HCT116 (cell line): Measurements from ENCODE around the gene C11orf98. TPM values are rescaled to one million over a fixed set of nuclear protein-coding genes. Genes with fewer than 3 reads are reported as not detected.
"Not testable (repeated sequence)": the region's sequence is repeated elsewhere in the genome, so short reads cannot be mapped to it uniquely, and the experiment has no call there.

Experiments used
- ATAC-seq: fragments of 200-7000 bp; cut with Tn5 transposase; 2 replicates; pipeline ENCODE4 v1.9.1; 2020; ENCODE audit warnings: mild to moderate bottlenecking, moderate library complexity
- BruUV-seq: library from RNA; stranded (reverse); fragments of 400-500 nt; replicated peaks from 2 replicates; lab custom pipeline; 2021; lab: Mats Ljungman, UMichigan
- CTCF ChIA-PET: fragments of 300-600 bp; sonication (Branson Sonifier 250); formaldehyde crosslinking; loops from one replicate; lab custom pipeline; 2021; ENCODE audit warnings: antibody characterized with exemption; lab: Charles Lee
- POLR2A ChIA-PET: fragments of 300-600, 350-600 bp; sonication (Branson Sonifier 250); formaldehyde crosslinking; loops from one replicate; lab custom pipeline; 2021; ENCODE audit warnings: antibody characterized with exemption; lab: Charles Lee
- RAD21 ChIA-PET, 2 experiments: fragments of 300-600 bp; sonication (Branson Sonifier 250); formaldehyde crosslinking; loops; one replicate each; lab custom pipeline; 2023; ENCODE audit warnings: low total read pairs in 2 of 2; ENCODE audit not compliant: uncharacterized antibody in 2 of 2, unreplicated experiment in 2 of 2, low non-redundant PET in 1 of 2; lab: Charles Lee
- DNase-seq: peaks from one replicate; pipeline ENCODE4 v3.0.0-alpha.2; 2010; ENCODE audit warnings: low read depth, low spot score
- H2AFZ ChIP-seq: fragments of 200-600 bp; shearing (Covaris generic), sonication (generic); 2 replicates; pipeline ENCODE4 v1.6.1; 2017; ENCODE audit warnings: low read depth, mixed run types, mixed read lengths, antibody characterized with exemption, low read length; ENCODE audit not compliant: poor library complexity, severe bottlenecking
- H3K27ac ChIP-seq: 2 replicates; pipeline ENCODE4 v1.5.1; 2012; ENCODE audit warnings: low read depth, low read length
- H3K27me3 ChIP-seq: fragments of 200-600 bp; sonication (generic); 2 replicates; pipeline ENCODE4 v1.6.1; 2016; ENCODE audit warnings: mixed run types, low read length, mixed read lengths; ENCODE audit not compliant: insufficient read depth
- H3K36me3 ChIP-seq, 2 experiments: fragments of 200-500 bp in 1 of 2; fragments of 200-600 bp in 1 of 2; sonication (Bioruptor generic) in 1 of 2; sonication (generic) in 1 of 2; 2 replicates each; pipeline versions ENCODE4 v1.5.1 to v1.6.1; 2014 to 2016; ENCODE audit warnings: low read length in 2 of 2, inconsistent platforms in 1 of 2, mixed read lengths in 1 of 2, mixed run types in 1 of 2; ENCODE audit not compliant: insufficient read depth in 2 of 2, control insufficient read depth in 1 of 2
- H3K4me1 ChIP-seq, 2 experiments: fragments of 200-600 bp in 1 of 2; sonication (generic) in 1 of 2; 2 replicates each; pipeline versions ENCODE4 v1.5.1 to v1.6.1; 2012 to 2017; ENCODE audit warnings: low read length in 2 of 2, inconsistent platforms in 1 of 2, mild to moderate bottlenecking in 1 of 2, mixed read lengths in 1 of 2, mixed run types in 1 of 2, moderate library complexity in 1 of 2; ENCODE audit not compliant: insufficient read depth in 2 of 2, control insufficient read depth in 1 of 2
- H3K4me2 ChIP-seq: fragments of 200-600 bp; sonication (generic); 2 replicates; pipeline ENCODE4 v1.6.1; 2017; ENCODE audit warnings: mixed run types, low read length, mixed read lengths
- H3K4me3 ChIP-seq, 2 experiments: fragments of 200-600 bp in 1 of 2; sonication (generic) in 1 of 2; replicated peaks in 1 of 2; 2 replicates each; pipeline ENCODE4 v1.5.1; 2011 to 2016; ENCODE audit warnings: low read length in 2 of 2, control low read depth in 1 of 2, low read depth in 1 of 2, mild to moderate bottlenecking in 1 of 2, mixed read lengths in 1 of 2, mixed run types in 1 of 2
- H3K79me2 ChIP-seq: fragments of 200-600 bp; sonication (generic); 2 replicates; pipeline ENCODE4 v1.6.1; 2017; ENCODE audit warnings: mild to moderate bottlenecking, mixed run types, low read length, moderate library complexity, mixed read lengths; ENCODE audit not compliant: insufficient read depth
- H3K9ac ChIP-seq: fragments of 200-600 bp; sonication (generic); 2 replicates; pipeline ENCODE4 v1.6.1; 2016; ENCODE audit warnings: low read length, mixed read lengths
- H3K9me2 ChIP-seq: fragments of 200-600 bp; sonication (generic), shearing (Covaris generic); 2 replicates; pipeline ENCODE4 v1.6.1; 2017; ENCODE audit warnings: mixed run types, mild to moderate bottlenecking, moderate library complexity; ENCODE audit not compliant: insufficient read depth
- H3K9me3 ChIP-seq, 2 experiments: fragments of 200-500 bp in 1 of 2; fragments of 200-600 bp in 1 of 2; sonication (Bioruptor generic) in 1 of 2; sonication (generic) in 1 of 2; 2 replicates each; pipeline ENCODE4 v1.6.1; 2014 to 2017; ENCODE audit warnings: low read length in 2 of 2, mixed read lengths in 2 of 2, inconsistent platforms in 1 of 2, low read depth in 1 of 2, mild to moderate bottlenecking in 1 of 2, mixed run types in 1 of 2, moderate library complexity in 1 of 2; ENCODE audit not compliant: control insufficient read depth in 1 of 2, insufficient read depth in 1 of 2
- H4K20me1 ChIP-seq: fragments of 200-600 bp; sonication (generic), shearing (Covaris generic); 2 replicates; pipeline ENCODE4 v1.6.1; 2017; ENCODE audit warnings: mixed run types, mild to moderate bottlenecking, moderate library complexity; ENCODE audit not compliant: insufficient read depth
- CBX3 ChIP-seq: IDR thresholded peaks from 2 replicates; pipeline ENCODE4 v1.6.1; 2012; ENCODE audit warnings: low read depth
- EGR1 ChIP-seq: IDR thresholded peaks from 2 replicates; pipeline ENCODE4 v1.6.1; 2012; ENCODE audit warnings: low read depth
- FOSL1 ChIP-seq: IDR thresholded peaks from 2 replicates; pipeline ENCODE4 v1.6.1; 2012; ENCODE audit warnings: low read depth
- MAX ChIP-seq: IDR thresholded peaks from 2 replicates; pipeline ENCODE4 v1.6.1; 2012
- RAD21 ChIP-seq: IDR thresholded peaks from 2 replicates; pipeline ENCODE4 v1.6.1; 2012; ENCODE audit warnings: low read depth, mild to moderate bottlenecking
- REST ChIP-seq: IDR thresholded peaks from 2 replicates; pipeline ENCODE4 v1.6.1; 2012; ENCODE audit warnings: low read depth
- SIN3A ChIP-seq: IDR thresholded peaks from 2 replicates; pipeline ENCODE4 v1.6.1; 2012; ENCODE audit warnings: low read depth
- ZBTB33 ChIP-seq: IDR thresholded peaks from 2 replicates; pipeline ENCODE4 v1.6.1; 2011; ENCODE audit warnings: mild to moderate bottlenecking, low read length, moderate library complexity; ENCODE audit not compliant: insufficient replicate concordance; ENCODE audit errors: extremely low read depth
- ZFX ChIP-seq: fragments of 450-650 bp; IDR thresholded peaks from 2 replicates; pipeline ENCODE4 v1.6.1; 2017
- intact Hi-C: fragments of 100-400 bp; cut with micrococcal nuclease; formaldehyde crosslinking; loops from 2 replicates; pipeline ENCODE4 v1.10.0; 2022
- total RNA-seq: library from RNA; stranded (reverse); gene quantifications from one replicate; pipeline ENCODE4 v1.2.1, GENCODE V29; 2021; ENCODE audit not compliant: unreplicated experiment

C11orf98 gene
- total RNA-seq, 1 experiment from 2014 or later = 121 TPM

- Histone ChIP-seq H3K4me1 (peaks cover 7 to 24% of the 10 kb centered on the region in 2 experiments), H4K20me1 (no peaks in the 10 kb centered on the region), H3K4me3 (peak overlapping the region; percentile 96 to 98), H3K27me3 (no peaks in the 10 kb centered on the region), H3K36me3 (peaks cover 8% of the 10 kb centered on the region in 2 experiments; a peak in 3 of 4 replicates), H3K9ac (peak overlapping the region; percentile 96), H3K27ac (peak overlapping the region; percentile 84), H3K79me2 (peaks cover 33% of the 10 kb centered on the region), H3K4me2 (peak overlapping the region; percentile 80), H3K9me2 (no peaks in the 10 kb centered on the region), H3K9me3 (no peaks in the 10 kb centered on the region), H2AFZ (no peak overlapping the region)
- ATAC-seq (no peak), DNase-seq (no peak)
- TF ChIP-seq REST = no peak
- TF ChIP-seq EGR1 = no peak
- no peak for TF ChIP-seq MAX
- TF ChIP-seq ZBTB33 = no peak
- no peak for TF ChIP-seq SIN3A
- TF ChIP-seq ZFX = no peak
- no peak for TF ChIP-seq CBX3
- TF ChIP-seq RAD21 = no peak
- TF ChIP-seq FOSL1 = no peak
- RAD21 ChIA-PET = interaction anchor here in 1 of 2 experiments (1.0 kb wide), 1 partner anchor 13 kb away, joined by 6 read pairs; the partner anchor contains the start of genes C11orf98 and CSKMT
- intact Hi-C loops = loop anchor here (5.0 kb wide), 1 partner anchor 60 kb away; the partner anchor contains the start of gene TUT1
- CTCF ChIA-PET = interaction anchor here (1.0 kb wide), 1 partner anchor 12 kb away, joined by 6 read pairs; the partner anchor contains the start of genes C11orf98 and CSKMT
- BruUV-seq = TSS peak; percentile 69
- POLR2A ChIA-PET = interaction anchor here (0.7 to 14.1 kb wide), 6 partner anchors 13 to 78 kb away, joined by 3 to 195 read pairs (median 10); partner anchors contain the start of genes B3GAT3, C11orf98, CSKMT and LBHD1
These were observed 12.6 kb downstream of the C11orf98 start for GRCh38 chr11:62652161-62653006.

- H3K4me3 ChIP-seq, H3K27me3 ChIP-seq, H3K4me2 ChIP-seq, CTCF ChIA-PET, H3K36me3 ChIP-seq, DNase-seq, H3K27ac ChIP-seq, H3K9me2 ChIP-seq, H4K20me1 ChIP-seq, H3K9me3 ChIP-seq, RAD21 ChIA-PET, H2AFZ ChIP-seq, H3K9ac ChIP-seq, ATAC-seq, BruUV-seq: not testable (repeated sequence)
- POLR2A ChIA-PET = interaction anchor here (0.9 to 14.1 kb wide), 2 partner anchors 9 to 15 kb away, joined by 3 to 195 read pairs; partner anchors contain the start of genes C11orf98 and CSKMT
- H3K79me2 ChIP-seq = peaks cover 44% of the 10 kb centered on the region
- peaks cover 9 to 34% of the 10 kb centered on the region in 2 experiments for H3K4me1 ChIP-seq
- intact Hi-C loops = loop anchor here (5.0 kb wide), 1 partner anchor 58 kb away; the partner anchor contains the start of gene TUT1
These were observed 14.7 kb downstream of the C11orf98 start for GRCh38 chr11:62650283-62650682.
